GF-D8 (cell line): ENCODE measurements around the gene SLC14A1.

Experiments used
- DNase-seq: peaks from one replicate; lab custom pipeline; 2025; lab: John Stamatoyannopoulos, UW

SLC14A1 gene

DNA sequence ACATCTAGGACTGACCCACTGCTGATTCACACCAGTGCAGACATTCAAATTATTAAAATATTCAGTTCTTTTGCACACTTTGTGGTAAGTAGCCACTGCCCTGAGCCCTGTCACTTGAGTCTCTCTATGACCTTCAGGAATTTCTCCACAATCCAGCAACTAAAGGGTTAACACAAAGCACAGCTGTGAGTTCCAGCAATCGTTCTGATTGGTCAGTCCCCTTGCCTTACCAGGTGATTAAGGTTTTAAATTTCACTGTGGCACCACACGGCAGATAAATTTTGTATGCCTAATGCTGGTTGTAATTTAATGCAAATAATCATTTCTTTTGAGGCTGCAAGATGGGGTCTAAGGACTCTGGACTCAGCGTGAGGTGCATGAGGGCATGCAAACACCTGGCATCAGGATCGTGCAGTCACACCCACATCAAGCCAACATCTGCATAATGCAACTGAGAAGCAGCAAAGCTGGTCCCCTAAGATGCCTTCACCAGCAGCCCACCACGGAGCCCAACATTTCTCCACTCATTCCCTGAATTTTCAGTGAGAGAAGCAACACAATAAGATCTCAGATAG, 36.6 kb downstream of the SLC14A1 start:
- DNase-seq: no peak

DNA sequence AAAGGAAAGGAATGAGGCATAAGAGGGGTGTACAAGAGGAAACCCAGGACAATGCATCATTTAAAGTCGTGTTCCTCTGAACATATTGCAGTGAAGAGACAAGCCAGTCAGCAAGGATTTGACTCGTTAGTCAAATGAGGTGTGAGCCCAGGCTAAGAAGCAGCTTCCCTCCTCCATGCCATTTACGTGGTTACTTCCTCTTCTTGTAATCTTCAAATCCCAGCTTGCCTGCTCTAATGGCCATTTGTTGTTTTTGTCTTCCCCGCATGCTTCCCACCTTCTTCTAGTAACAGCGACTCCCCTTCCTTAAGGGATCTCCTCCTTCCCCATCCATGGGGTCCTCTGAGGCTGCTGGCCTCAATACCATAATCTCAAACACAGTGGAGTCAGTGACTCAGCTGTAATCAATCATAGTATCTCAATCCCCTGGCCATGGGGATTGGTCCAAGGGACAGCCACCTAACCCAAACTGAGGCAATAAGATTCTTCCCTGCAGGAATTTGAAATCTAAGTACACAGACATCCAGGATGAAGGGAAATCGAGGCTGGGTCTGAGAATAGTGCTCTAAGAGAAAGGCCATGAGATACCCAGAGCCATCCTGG, 37.6 kb downstream of the SLC14A1 start:
- DNase-seq: peak; percentile 22

DNA sequence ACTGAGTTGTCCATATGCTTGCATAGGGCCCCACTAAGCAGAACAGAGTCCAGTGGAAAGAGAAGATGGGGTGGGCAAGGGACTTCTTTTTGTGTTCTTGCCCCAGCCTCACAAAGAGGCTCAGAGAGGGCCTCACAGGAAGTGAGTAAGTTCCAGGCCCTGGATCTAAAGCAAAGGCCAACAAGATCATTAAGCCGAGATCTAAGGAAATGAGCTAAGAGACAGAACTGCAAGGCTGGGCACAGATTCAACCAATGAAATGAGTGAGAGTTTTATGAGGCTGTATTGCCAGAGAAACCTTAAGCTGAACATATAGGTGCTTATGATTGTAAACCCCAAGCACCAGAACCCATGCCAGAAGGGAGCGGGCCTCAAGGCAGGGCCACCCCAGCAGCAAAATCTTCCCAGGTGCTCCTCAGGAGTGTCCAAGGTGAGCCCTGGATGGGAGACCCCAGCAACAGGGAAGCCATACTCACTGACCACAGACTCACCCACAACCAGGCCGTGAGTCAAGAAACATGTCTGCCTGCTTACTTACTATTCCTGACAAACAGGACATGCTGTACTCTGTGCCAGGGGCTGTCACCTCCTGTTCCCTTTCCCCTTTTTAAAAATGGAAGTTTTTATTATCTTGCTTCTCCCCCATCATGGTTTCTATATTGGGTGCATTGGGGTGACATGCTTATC, 40.2 kb downstream of the SLC14A1 start:
- DNase-seq: no peak

DNA sequence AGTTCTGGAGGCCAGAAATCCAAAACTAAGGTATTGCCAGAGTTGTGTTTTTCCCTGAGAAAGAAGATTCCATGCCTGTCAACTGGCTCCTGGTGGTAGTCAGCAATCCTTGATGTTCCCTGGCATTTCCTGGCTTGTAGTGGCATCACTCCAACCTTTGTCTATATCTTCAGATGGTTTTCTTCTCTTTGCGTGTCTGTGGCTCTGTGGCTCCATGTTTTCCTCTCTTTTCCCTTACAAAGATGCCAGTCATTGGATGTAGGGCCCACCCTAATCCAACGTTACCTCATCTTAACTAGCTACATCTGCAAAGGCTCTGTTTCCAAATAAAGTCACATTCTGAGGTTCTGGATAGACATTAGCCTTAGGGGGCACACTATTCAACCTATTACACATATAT, 41.8 kb downstream of the SLC14A1 start:
- DNase-seq: no peak

DNA sequence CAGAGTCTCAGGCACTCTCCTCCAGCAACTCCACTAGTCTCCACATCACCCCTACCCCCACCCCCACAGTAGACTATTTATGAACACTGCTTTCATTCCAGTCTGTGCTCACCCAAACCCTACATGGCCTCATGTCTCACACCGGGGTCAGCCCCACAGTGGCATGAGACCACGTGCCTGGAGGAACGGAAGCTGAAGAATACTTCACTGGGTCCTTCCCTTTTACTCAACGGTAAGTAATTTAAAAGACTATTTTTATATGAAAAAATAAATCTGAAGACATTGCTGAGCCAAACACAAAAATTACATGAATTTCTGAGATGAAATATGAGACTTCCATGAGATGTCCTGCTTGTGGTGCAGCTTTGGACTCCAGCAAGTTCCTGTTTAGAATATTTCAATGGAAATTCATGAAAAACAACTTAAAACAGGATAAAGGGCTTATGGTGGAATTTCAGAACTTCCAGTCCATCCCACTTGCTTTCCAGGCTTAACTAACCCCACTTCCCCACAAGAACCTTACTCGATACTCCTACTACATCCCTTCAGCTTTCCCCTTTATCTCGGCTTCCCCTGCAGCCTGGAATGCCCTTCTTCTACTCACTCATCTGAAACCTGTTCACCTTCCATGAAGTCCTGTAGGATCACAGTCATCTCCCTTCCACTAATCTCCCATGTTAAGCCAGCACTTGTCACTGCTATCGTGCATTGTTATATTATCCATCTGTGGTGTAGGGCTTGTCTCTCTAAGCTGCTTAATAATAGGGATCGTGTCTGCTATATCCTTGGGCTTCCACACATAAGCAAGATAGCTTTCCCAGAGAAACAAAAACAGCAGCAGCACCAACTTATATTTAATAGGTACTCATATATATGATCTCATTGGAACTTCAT, 47.9 kb downstream of the SLC14A1 start:
- DNase-seq: no peak

DNA sequence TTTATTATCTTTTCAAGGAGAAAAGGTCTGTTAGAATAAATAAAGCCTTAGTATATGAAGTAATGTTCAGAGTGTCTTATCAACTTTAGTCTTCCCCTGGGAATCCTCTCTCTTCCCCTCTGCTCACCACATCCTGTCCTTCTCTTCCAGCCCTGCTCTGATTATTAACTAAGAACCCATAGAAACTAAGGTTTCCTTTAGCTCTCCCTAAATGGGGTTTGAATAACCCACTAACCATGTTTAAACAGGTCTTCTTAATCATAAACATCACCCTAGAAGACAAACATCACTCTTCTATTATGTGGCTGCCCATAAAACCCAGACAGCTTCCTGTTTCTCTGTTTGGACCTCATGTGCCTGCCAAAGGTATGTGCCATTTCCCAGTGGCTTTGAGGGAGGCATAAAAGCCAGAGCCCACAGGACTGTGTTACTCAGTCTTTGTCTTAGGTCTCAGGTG, 50.1 kb downstream of the SLC14A1 start:
- no peak for DNase-seq

DNA sequence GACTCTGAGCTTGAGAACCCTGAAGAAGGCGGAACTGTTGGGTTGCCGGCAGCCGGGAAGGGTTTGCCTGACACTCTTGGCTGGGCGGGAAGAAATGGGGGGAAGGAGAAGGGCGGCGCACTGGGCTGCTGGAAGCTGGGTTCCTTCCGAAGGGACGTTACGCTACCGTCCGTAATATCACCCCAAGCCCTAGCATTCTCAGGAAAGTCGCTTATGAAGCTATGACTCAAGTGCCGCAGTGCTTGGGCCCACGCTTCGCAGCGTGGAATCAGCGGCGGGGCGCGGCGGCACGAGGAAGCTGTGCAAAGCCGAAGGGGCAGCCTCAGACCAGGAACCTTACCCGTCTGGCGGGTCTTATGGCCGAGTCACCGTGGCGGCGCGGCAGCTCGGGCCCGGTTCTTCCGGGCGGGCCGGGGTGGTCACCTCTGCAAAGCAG, 51.3 kb downstream of the SLC14A1 start:
- DNase-seq: peak; percentile 72

DNA sequence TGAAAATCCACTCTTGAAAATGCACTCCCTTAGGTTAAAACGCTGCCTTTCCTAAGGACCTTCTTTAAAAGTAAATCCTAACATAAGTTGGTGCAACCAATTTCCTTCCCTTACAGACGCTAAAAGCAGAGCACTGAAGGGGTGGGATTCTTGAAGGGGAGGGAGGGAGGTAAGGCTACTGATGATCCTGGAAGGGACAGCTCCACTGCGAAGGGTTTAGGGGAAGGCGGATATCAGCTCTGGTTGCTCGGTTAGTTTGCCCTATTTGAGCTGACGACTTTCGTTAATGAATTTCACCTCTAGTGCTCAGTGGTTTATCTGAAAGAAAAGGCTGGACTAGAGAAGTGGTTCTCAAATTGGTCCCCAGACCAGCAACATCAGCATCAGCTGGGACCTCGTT, 51.8 kb downstream of the SLC14A1 start:
- DNase-seq: no peak

DNA sequence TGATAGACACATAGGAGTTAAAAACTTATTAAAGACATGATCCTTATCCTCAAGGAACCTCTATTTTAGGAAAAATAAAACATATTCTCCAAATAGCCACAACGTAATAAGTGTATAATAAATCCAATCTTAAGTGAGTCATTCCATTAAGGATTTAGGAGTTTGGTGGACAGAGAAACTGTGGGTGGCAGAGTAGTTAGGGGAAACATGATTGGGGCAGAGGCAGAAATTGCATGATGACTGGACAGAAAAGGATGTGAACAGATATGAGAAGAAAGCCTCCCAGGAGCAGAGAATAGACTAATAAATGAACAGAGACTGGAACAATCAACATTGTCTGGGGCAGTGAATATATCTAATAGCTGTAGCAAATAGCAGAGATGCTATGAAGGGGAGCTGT, 53.4 kb downstream of the SLC14A1 start:
- DNase-seq: no peak

DNA sequence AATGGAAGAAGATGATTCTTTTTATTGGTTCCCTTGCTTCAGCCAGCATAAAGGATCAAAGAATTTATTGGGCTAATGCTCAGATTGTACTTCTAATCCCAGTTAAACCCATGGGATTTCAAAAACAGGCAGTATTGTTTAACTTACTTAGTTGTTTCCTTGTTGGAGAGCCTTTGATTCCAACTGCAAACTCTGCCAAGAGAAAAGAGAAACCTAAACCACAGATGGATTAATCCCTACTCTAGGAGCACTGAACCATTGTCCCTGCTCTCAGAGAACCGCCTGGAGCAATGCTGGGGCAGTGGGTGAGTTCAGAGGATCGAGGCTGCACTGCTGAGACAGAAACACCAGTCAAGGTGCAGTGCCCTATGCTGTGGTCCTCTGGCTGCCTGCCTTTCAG, 56.6 kb downstream of the SLC14A1 start:
- no peak for DNase-seq

DNA sequence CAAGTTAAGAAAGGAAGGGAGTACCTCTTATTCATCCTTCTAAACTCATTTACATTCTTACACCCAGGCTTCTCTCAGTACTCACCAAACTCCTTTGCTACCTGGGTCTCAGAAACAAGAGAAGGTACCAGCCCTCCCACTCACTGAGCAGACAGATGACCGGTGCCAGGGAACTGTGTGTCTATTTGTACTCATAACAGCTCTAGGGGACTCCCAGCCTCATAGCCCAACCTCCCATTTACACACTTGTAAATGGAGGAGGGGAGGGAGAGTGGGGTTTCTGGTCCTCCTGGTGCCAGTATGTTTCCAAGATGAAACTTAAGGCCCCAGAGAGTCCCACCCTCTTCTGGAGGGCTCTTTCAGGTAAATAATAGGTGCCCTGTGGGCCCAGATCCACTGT, 58.7 kb downstream of the SLC14A1 start:
- DNase-seq: no peak

DNA sequence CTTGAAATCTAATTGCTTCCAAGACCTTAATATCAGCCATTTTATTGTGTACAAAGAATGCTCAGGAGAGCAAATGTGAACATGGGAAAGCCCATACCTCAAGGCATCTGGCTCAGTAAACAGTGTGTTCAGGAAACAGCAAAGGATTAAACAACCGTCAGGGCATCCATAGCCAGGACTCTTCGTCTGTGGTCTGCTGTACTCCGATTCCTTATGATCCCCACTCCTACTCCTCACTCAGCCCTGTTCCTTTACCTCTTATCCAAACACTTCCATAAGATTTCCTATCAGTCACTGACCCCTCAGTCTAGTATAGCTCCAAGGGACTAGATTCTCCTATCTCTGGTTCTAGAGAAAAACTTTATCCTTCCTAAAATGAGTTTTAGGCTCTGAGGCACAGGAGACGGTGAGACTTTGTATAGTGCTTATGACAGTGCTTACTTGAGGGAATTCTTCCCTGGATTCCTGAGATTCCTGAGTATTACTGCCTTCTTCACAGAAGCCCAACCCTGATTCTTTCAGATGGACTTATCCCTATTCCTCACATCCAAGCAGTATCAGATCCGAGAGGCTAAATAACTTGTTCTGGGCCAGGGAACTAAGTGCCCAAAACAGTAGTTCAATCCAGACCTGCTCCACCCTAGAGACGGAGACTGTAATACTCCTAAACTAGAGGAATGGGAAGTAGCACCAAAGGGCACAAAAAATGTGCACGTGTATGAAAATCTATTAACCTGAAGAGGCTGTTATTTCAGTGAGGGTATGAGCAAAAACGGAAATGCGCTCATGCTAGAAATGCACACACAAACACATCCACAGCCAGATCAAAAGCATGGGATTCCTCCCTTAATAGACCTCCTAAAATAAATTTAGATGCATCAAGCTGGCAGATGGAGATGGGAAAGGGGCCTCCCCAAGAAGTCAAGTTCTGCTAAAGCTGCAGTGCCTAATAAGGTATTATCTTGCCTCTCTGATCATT, 59.4 kb downstream of the SLC14A1 start:
- no peak for DNase-seq

DNA sequence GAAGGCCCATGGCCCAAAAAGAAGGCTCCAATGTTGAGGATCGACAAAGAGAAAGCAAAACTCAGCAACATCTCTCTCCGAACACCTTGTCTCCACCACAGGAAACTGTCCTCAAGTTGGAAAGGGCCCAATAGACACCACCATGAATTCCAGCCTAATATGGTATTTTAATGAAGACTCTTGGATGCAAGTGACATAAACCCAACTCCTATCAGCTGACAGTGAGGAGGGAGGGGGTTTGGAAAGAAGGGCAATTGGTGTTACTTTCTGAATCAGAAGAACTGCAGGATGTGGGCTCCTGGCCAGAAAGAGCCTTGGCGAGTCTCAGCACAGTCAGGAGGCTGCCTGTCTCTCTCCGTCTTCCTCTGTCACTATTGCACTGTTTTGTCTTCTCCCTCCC, 61.2 kb downstream of the SLC14A1 start:
- no peak for DNase-seq

DNA sequence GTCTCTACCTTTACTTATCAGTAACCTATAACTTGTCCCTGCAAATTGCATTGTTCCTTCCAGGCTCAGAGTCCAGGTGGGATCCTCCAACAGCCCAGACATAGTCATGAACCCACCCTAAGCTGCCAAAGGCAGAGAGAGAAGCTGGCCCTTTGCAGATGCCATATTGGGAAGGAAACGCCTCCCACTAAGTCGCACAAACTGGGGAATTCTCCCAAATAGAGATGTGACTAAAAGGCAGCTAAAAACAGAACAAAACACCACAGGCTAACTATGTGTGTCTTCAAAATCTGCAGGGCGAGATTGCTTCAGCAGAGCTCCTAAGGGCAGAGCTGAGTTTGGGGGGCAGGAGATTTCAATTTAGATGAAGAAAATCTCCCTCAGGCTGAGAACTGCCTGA, 63.0 kb downstream of the SLC14A1 start:
- DNase-seq: no peak

DNA sequence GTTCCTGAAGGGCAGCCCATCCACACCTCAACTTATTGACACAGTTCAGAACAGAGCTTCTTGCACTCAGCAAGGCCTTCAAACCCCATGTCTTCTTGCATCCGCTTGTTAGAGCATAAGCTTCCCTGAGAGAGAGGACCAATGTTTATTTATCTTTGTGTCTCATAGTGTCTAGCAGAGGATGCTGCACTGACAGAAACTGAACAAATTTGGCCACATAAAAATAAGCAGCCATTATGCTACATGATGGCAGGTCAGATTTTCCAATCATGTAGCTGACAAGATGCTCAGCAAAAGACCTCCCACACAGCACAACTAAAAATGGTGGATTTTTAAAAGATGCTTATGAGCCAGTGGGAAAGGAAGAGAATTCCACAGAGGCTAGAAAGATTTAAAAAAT, 63.4 kb downstream of the SLC14A1 start:
- DNase-seq: no peak

DNA sequence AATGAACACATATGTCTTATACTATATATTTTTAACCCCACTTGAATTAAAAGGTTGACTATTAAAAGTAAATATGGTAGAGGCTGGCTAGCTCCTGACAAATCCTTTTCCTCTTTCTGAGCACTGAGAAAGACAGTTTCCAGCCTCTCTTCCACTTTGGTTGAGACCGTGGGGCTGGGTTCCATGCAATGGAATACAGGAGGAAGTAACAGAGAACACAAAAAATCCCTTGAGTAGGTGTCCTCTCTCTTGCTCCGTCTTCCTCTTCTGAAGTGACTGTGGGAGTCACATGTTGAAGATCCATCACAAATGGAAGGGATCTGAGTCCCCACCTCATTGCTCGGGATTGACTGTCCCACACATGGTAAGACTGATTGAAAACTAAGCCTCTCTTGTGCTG, 64.9 kb downstream of the SLC14A1 start:
- no peak for DNase-seq

DNA sequence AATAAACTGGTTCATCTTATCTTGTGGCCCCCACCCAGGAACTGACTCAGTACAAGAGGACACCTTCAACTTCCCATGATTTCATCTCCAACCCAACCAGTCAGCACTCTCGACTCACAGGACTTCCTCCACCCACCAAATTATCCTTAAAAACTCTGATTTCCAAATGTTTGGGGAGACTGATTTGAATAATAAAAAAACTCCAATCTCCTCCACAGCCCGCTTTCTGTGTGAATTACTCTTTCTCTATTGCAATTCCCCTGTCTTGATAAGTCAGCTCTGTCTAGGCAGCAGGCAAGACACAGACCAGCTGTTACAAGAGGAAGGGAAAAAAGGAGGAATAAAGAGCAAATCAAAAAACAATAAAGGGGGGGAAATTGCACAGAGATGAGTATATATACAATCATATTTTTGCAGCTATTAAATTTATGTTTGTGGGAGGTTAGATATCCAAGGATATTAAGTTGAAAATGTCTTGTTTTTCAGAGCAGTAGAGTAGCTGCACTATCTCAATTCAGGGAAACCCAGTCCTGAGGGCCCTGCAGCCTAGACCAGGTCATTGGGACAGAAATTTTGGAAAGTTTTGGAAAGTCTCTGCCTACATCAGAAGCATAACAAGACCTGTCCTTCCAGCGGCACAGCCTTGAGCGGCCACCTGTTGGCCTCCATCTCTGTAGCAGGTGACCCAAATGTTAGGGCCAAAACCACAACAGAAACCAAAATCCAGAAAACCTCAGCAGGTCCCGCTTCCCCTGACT, 68.7 kb downstream of the SLC14A1 start:
- no peak for DNase-seq

DNA sequence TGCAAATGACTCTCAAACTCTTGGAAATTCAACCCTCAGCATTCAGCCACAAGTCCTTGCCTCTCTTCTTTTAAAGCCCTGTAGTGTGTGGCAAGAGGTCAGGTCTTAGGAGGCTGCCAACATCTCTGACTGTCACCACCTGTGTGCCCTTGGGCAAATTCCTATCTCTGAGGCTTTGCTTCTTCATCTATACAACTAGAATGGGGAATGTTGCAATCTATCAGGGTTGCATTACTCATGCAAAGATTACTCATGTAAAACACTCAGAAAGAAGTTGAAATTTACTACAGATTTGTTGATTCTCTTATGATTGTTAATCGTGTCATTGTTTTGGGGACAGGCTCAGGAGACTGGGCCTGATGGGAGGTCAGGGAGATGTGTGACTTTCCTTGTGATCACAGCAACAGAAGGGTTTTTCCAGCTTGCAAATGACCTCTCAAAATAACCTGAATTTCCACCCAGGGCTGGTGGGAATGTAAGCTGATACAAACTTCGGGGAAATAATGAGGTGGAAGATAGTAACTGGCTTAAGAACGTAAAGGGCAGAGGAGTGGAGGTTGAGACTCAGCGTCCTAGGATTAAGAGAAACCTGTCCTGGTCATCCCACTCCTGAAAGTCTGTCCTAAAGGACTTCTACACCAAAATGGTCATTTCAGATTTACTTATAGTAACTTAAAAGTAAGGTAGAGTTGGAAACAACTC, 69.4 kb downstream of the SLC14A1 start:
- DNase-seq: peak; percentile 62

DNA sequence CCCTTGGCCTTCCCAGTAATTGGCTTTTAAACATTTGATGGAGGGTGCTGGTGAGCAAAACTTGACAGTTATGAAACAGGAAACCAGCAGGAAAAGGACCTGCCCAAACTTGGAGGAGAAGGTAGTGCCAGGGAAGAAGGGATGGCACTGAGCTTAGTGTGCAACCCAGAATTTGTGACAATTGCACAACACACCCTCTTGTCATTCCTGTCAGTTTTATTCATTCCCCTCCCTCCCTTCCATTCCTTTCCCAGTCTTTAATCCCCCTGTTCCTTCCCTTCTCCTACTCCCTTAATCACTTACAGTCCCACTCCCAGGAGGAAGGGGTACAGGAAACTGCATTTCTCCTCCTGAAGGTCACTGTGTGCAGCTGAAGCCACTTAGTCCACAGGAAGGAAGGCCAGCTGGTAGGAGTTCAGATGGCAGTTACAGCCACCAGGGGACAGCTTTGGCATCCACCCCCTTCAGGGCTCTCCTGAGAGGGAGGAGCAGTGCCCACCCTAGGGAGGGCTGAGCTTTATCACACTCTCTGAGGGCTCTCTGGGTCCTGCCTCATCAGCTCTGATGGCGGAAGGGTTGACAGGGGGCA, 77.5 kb downstream of the SLC14A1 start:
- DNase-seq: no peak
